Mesendoderm (in vitro differentiated cells): ENCODE data around the gene GPATCH2.

ENCODE experiments used
- DNase-seq: peaks from one replicate; pipeline ENCODE4 v3.0.0; 2013
- H2AK5ac ChIP-seq: 2 replicates; pipeline ENCODE4 v1.6.1; 2013; ENCODE audit warnings: low read length, inconsistent platforms
- H2BK120ac ChIP-seq: 2 replicates; pipeline ENCODE4 v1.6.1; 2013; ENCODE audit warnings: low read depth, mild to moderate bottlenecking, low read length, moderate library complexity, mixed read lengths
- H2BK15ac ChIP-seq: replicated peaks from 2 replicates; pipeline ENCODE4 v1.6.1; 2013; ENCODE audit warnings: low read depth, mild to moderate bottlenecking, moderate library complexity
- H2BK5ac ChIP-seq: 2 replicates; pipeline ENCODE4 v1.6.1; 2013; ENCODE audit warnings: low read length, inconsistent platforms
- H3K18ac ChIP-seq: 2 replicates; pipeline ENCODE4 v1.6.1; 2013; ENCODE audit warnings: mild to moderate bottlenecking, low read length, mixed read lengths
- H3K23ac ChIP-seq: one replicate; pipeline ENCODE4 v1.6.1; 2013; ENCODE audit warnings: low read length
- H3K27ac ChIP-seq: 2 replicates; pipeline ENCODE4 v1.5.1; 2013; ENCODE audit warnings: low read depth, mild to moderate bottlenecking, inconsistent platforms, low read length, moderate library complexity
- H3K27me3 ChIP-seq: 2 replicates; pipeline ENCODE4 v1.6.1; 2013; ENCODE audit warnings: low read length, control low read depth, mild to moderate bottlenecking, inconsistent platforms; ENCODE audit not compliant: insufficient read depth, poor library complexity
- H3K36me3 ChIP-seq: 2 replicates; pipeline ENCODE4 v1.6.1; 2013; ENCODE audit warnings: low read length, inconsistent platforms; ENCODE audit not compliant: control insufficient read depth, insufficient read depth
- H3K4ac ChIP-seq: one replicate; pipeline ENCODE4 v1.6.1; 2013; ENCODE audit warnings: low read depth, mild to moderate bottlenecking, low read length, moderate library complexity
- H3K4me1 ChIP-seq: 2 replicates; pipeline ENCODE4 v1.6.1; 2013; ENCODE audit warnings: low read depth, low read length, inconsistent platforms; ENCODE audit not compliant: control insufficient read depth
- H3K4me2 ChIP-seq: 2 replicates; pipeline ENCODE4 v1.6.1; 2013; ENCODE audit warnings: low read length
- H3K4me3 ChIP-seq: 2 replicates; pipeline ENCODE4 v1.5.1; 2013; ENCODE audit warnings: mild to moderate bottlenecking, low read length
- H3K56ac ChIP-seq: one replicate; pipeline ENCODE4 v1.6.1; 2013; ENCODE audit warnings: low read length
- H3K79me1 ChIP-seq: 2 replicates; pipeline ENCODE4 v1.6.1; 2013; ENCODE audit warnings: low read length, inconsistent platforms
- H3K79me2 ChIP-seq: 2 replicates; pipeline ENCODE4 v1.6.1; 2013; ENCODE audit warnings: mild to moderate bottlenecking, low read length; ENCODE audit not compliant: control insufficient read depth, insufficient read depth
- H3K9ac ChIP-seq: 2 replicates; pipeline ENCODE4 v1.6.1; 2013; ENCODE audit warnings: low read length, inconsistent platforms
- H4K5ac ChIP-seq: one replicate; pipeline ENCODE4 v1.6.1; 2013; ENCODE audit warnings: low read length
- H4K8ac ChIP-seq: one replicate; pipeline ENCODE4 v1.6.1; 2013; ENCODE audit warnings: low read depth, mild to moderate bottlenecking, control low read depth, low read length, moderate library complexity
- WGBS: extraction: QIAGEN DNeasy Blood & Tissue Kit; methylation state at CpG from one replicate; pipeline ENCODE4 v1.1.7; 2013; ENCODE audit warnings: low lambda C conversion rate, missing lambda C conversion rate; ENCODE audit not compliant: insufficient coverage; ENCODE audit errors: extremely low coverage; 5-methylcytosine and 5-hydroxymethylcytosine counted together

Gene GPATCH2

GRCh38 chr1:217494767-217495166 lies 136.1 kb downstream of the GPATCH2 start:
- no peak overlapping the region for H2BK15ac ChIP-seq
- no peak overlapping the region for H3K4me3 ChIP-seq
- no peaks in the 10 kb centered on the region for H3K27me3 ChIP-seq
- no peak overlapping the region for H4K8ac ChIP-seq
- no peak overlapping the region for H3K4me2 ChIP-seq
- H2BK5ac ChIP-seq, result no peak overlapping the region
- no peaks in the 10 kb centered on the region for H3K79me1 ChIP-seq
- no peak overlapping the region for H4K5ac ChIP-seq
- no peak overlapping the region for H3K18ac ChIP-seq
- H3K4me1 ChIP-seq, result no peaks in the 10 kb centered on the region
- no peak overlapping the region for H3K4ac ChIP-seq
- no peak overlapping the region for H3K56ac ChIP-seq
- WGBS, result no CpG with 5 or more reads among the region's 2 CpGs
- DNase-seq, result no peak
- no peak overlapping the region for H3K23ac ChIP-seq
- H3K27ac ChIP-seq, result no peak overlapping the region
- no peak overlapping the region for H2BK120ac ChIP-seq
- no peaks in the 10 kb centered on the region for H3K79me2 ChIP-seq
- H2AK5ac ChIP-seq, result no peak overlapping the region
- no peak overlapping the region for H3K9ac ChIP-seq
- no peaks in the 10 kb centered on the region for H3K36me3 ChIP-seq

DNA sequence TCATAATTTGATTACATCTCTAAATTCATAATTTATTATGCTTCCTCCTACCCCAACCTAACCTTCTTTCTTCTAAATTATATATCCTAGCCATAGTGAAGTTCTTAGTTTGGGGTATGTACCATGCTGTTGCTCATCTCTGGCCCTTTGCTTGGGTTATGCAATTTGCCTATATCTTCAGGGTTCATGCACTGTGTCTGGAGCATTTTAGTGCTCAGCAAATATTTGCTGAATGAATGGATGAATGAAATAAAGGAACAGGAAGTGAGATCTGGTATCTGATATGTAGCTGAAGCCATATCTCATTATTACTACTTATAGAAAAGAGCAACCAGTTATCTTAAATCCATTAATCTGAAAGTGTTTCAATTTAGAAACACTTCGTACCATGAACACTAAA lies 137.6 kb downstream of the GPATCH2 start:
- Histone ChIP-seq H3K4me3 (no peak overlapping the region), H3K4me1 (no peaks in the 10 kb centered on the region), H3K36me3 (no peaks in the 10 kb centered on the region), H3K79me1 (no peaks in the 10 kb centered on the region), H4K8ac (no peak overlapping the region), H3K27ac (no peak overlapping the region), H3K18ac (no peak overlapping the region), H3K4me2 (no peak overlapping the region), H3K79me2 (no peaks in the 10 kb centered on the region), H3K27me3 (no peaks in the 10 kb centered on the region), H2BK5ac (no peak overlapping the region), H3K23ac (no peak overlapping the region), H4K5ac (no peak overlapping the region), H2BK15ac (no peak overlapping the region), H3K4ac (no peak overlapping the region), H2AK5ac (no peak overlapping the region), H3K56ac (no peak overlapping the region), H2BK120ac (no peak overlapping the region), H3K9ac (no peak overlapping the region)
- WGBS, result no CpG with 5 or more reads among the region's 1 CpG
- no peak for DNase-seq

GRCh38 chr1:217484871-217485270 lies 146.0 kb downstream of the GPATCH2 start:
- Histone ChIP-seq H3K56ac (no peak overlapping the region), H3K27me3 (no peaks in the 10 kb centered on the region), H3K4me2 (no peak overlapping the region), H4K8ac (no peak overlapping the region), H3K4me3 (no peak overlapping the region), H3K4ac (no peak overlapping the region), H3K23ac (no peak overlapping the region), H2BK15ac (no peak overlapping the region), H2BK5ac (no peak overlapping the region), H3K79me2 (no peaks in the 10 kb centered on the region), H4K5ac (no peak overlapping the region), H2AK5ac (no peak overlapping the region), H3K36me3 (no peaks in the 10 kb centered on the region), H3K79me1 (no peaks in the 10 kb centered on the region), H3K9ac (no peak overlapping the region), H3K18ac (no peak overlapping the region), H3K4me1 (no peaks in the 10 kb centered on the region), H2BK120ac (no peak overlapping the region), H3K27ac (no peak overlapping the region)
- DNase-seq, result no peak

DNA sequence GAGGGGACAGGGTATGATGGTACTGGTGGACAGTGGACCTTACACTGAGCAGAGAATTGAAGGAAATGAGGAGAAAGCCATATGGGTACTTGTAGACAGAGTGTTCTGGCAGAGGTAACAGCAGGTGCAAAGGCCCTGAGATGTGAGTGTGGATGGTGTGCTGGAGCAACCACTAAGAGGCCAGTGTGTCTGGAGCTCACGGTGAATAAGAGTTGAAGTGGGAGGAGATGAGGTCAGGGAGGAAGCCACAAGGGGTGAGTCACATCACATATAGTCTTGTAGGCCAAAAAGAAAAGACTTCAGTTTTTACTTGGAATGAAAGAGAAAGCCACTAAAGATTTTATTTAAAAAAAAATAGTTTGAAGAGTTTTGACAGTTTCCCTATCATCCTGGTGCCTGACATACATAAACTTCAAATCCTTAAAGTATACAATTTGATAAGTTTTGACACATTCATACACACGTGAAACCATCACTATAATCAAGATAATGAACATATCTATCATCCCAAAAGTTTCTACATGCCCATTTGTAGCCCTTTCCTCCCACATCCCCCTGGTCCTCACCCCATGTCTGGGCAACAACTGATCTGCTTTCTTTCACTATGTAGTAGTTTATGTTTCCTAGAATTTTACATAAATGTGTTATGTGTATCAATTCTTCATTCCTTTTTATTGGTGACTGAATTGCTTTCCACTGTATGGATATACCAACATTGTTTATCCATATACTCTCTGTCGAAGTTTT lies 148.4 kb downstream of the GPATCH2 start:
- Histone ChIP-seq H3K79me1 (no peaks in the 10 kb centered on the region), H3K27ac (no peak overlapping the region), H3K27me3 (no peaks in the 10 kb centered on the region), H2BK120ac (no peak overlapping the region), H3K4ac (no peak overlapping the region), H3K4me3 (no peak overlapping the region), H3K4me2 (no peak overlapping the region), H3K23ac (no peak overlapping the region), H3K36me3 (no peaks in the 10 kb centered on the region), H3K4me1 (no peaks in the 10 kb centered on the region), H2AK5ac (no peak overlapping the region), H2BK15ac (no peak overlapping the region), H4K5ac (no peak overlapping the region), H3K56ac (no peak overlapping the region), H3K18ac (no peak overlapping the region), H2BK5ac (no peak overlapping the region), H4K8ac (no peak overlapping the region), H3K9ac (no peak overlapping the region), H3K79me2 (no peaks in the 10 kb centered on the region)
- WGBS, result no CpG with 5 or more reads among the region's 3 CpGs
- no peak for DNase-seq

GRCh38 chr1:217478450-217478849 lies 152.4 kb downstream of the GPATCH2 start:
- no peak overlapping the region for H3K4ac ChIP-seq
- H4K8ac ChIP-seq, result no peak overlapping the region
- H3K56ac ChIP-seq, result no peak overlapping the region
- no peak overlapping the region for H3K18ac ChIP-seq
- no peak overlapping the region for H4K5ac ChIP-seq
- H2AK5ac ChIP-seq, result no peak overlapping the region
- H3K4me3 ChIP-seq, result no peak overlapping the region
- H3K79me1 ChIP-seq, result no peaks in the 10 kb centered on the region
- H2BK5ac ChIP-seq, result no peak overlapping the region
- no peak overlapping the region for H2BK120ac ChIP-seq
- no peak overlapping the region for H3K23ac ChIP-seq
- no peaks in the 10 kb centered on the region for H3K36me3 ChIP-seq
- no peaks in the 10 kb centered on the region for H3K4me1 ChIP-seq
- no peak overlapping the region for H3K4me2 ChIP-seq
- H3K27ac ChIP-seq, result no peak overlapping the region
- H2BK15ac ChIP-seq, result no peak overlapping the region
- DNase-seq, result no peak
- H3K9ac ChIP-seq, result no peak overlapping the region
- H3K27me3 ChIP-seq, result no peaks in the 10 kb centered on the region
- H3K79me2 ChIP-seq, result no peaks in the 10 kb centered on the region

DNA sequence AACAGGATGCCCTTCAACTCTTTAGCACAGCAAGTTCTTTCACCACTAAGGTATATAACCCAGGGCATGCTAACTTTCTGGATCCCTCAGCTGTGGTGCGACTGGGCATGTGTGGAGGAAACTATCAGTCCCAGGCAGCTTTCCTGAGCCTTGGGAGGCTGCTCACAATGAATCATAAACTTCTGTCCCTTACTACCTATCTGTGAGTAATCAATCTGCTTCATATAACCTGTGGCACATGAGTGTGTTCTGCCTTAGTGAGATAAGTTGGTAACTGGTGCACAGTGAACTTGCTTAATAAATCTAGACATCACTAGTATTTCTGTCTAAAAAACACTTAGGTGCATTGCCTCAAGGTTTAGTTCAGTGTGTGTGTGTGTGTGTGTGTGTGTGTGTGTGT lies 158.0 kb downstream of the GPATCH2 start:
- H3K4ac ChIP-seq, result no peak overlapping the region
- DNase-seq, result no peak
- H3K23ac ChIP-seq, result no peak overlapping the region
- H3K4me2 ChIP-seq, result no peak overlapping the region
- no peak overlapping the region for H2BK120ac ChIP-seq
- no peaks in the 10 kb centered on the region for H3K79me2 ChIP-seq
- H3K9ac ChIP-seq, result no peak overlapping the region
- no peak overlapping the region for H2BK15ac ChIP-seq
- H3K79me1 ChIP-seq, result no peaks in the 10 kb centered on the region
- H4K5ac ChIP-seq, result no peak overlapping the region
- H3K4me3 ChIP-seq, result no peak overlapping the region
- H3K56ac ChIP-seq, result no peak overlapping the region
- H2AK5ac ChIP-seq, result no peak overlapping the region
- H3K4me1 ChIP-seq, result no peaks in the 10 kb centered on the region
- H3K36me3 ChIP-seq, result no peaks in the 10 kb centered on the region
- no peaks in the 10 kb centered on the region for H3K27me3 ChIP-seq
- no peak overlapping the region for H4K8ac ChIP-seq
- H2BK5ac ChIP-seq, result no peak overlapping the region
- no CpG with 5 or more reads among the region's 1 CpG for WGBS
- H3K18ac ChIP-seq, result no peak overlapping the region
- no peak overlapping the region for H3K27ac ChIP-seq
